GM19395 (cell line): Measurements from ENCODE around the gene BZW1.

ENCODE experiments used
- ATAC-seq: cut with Tn5 transposase; IDR thresholded peaks from one replicate; pipeline ENCODE4 v1.9.1; 2021; ENCODE audit warnings: mild to moderate bottlenecking, moderate library complexity; ENCODE audit not compliant: unreplicated experiment

BZW1 gene

DNA sequence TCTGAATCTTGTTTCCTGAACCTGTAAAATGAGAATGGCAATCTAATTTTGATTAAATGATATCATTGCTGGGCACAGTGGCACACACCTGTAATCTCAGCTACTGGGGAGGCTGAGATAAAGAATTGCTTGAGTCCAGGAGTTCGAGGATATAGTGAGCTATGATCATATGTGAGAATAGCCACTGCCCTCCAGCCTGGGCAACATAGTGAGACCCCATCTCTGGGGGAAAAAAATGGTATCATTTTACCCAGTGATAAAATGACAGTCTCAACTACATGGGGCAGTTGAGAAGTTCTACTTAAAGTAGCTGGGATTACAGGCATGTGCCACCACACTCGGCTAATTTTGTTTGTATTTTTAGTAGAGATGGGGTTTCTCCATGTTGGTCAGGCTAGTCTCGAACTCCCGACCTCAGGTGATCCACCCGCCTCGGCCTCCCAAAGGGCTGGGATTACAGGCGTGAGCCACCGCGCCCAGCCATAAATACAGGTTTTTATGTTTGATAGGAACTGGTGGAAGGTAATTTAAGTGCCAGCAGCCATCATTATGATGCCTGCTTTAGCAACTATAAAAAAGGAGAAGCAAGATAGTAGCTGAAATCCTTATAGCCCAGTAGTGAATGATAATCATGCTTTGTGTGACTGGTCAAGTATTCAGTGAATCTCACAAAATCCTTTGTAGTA lies 17.0 kb downstream of the BZW1 start:
- ATAC-seq = no peak

DNA sequence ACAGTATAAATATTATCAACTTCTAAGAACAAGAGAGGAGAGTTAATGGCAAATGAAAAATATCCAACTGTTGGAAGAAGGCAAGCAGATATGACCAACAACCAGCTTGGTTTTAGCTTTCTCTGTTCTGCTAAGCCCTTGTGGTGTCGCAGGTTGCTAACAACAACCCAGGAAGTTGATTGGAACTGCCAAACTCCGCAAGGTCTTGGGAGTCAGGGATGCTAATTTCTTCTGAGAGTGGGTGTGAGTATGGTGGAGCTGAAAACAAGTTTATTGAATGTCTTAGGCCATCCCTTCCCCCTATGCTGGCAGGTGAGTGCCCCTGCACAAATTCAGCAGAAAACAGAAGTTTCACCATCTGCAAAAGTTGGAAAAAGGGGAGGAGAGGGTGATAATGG lies 17.5 kb downstream of the BZW1 start:
- ATAC-seq = no peak

GRCh38 chr2:200834701-200835100 lies 23.0 kb downstream of the BZW1 start:
- no peak for ATAC-seq

- no peak for ATAC-seq
These were observed 27.8 kb downstream of the BZW1 start for GRCh38 chr2:200839513-200839912.

- no peak for ATAC-seq
These were observed 32.6 kb downstream of the BZW1 start for GRCh38 chr2:200843993-200844948.

GRCh38 chr2:200845194-200845593 lies 33.5 kb downstream of the BZW1 start:
- no peak for ATAC-seq

- no peak for ATAC-seq
These were observed 34.1 kb downstream of the BZW1 start for GRCh38 chr2:200845669-200846325.

DNA sequence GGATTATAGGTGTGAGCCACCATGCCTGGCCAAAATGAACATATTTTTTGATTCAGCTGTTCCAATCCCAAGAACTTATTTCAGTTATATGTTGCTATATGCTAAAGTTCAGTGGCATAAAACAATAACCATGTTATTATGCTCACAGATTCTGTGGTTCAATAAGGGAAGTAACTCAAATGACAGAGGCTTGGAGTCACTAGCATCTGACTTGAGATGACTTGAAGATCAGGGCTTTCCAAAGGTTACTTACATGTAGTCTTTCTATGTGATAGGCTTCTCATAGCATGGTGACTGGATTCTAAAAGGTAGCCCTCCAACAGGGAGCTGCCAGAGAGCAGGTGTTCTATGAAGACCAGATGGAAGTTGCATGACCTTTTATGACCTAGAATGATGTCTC lies 35.6 kb downstream of the BZW1 start:
- no peak for ATAC-seq

DNA sequence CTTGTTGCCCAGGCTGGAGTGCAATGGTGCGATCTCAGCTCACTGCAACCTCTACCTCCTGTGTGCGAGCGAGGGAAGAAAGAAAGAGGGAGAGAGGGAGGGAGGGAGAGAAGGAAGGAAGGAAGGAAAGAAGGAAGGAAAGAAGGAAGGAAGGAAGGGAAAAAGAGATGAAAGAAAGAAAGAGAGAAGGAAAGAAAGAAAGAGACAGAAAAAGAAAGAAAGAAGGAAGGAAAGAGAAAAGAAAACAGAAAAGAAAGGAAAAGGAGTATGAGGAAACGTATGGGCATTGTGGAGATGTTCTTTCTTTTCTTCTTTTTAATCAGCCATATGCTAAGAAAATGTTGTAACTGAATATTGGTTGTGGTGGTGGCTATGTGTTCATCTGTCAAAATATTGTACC lies 36.2 kb downstream of the BZW1 start:
- no peak for ATAC-seq

- ATAC-seq = no peak
These were observed 39.0 kb downstream of the BZW1 start for GRCh38 chr2:200850512-200851256.

DNA sequence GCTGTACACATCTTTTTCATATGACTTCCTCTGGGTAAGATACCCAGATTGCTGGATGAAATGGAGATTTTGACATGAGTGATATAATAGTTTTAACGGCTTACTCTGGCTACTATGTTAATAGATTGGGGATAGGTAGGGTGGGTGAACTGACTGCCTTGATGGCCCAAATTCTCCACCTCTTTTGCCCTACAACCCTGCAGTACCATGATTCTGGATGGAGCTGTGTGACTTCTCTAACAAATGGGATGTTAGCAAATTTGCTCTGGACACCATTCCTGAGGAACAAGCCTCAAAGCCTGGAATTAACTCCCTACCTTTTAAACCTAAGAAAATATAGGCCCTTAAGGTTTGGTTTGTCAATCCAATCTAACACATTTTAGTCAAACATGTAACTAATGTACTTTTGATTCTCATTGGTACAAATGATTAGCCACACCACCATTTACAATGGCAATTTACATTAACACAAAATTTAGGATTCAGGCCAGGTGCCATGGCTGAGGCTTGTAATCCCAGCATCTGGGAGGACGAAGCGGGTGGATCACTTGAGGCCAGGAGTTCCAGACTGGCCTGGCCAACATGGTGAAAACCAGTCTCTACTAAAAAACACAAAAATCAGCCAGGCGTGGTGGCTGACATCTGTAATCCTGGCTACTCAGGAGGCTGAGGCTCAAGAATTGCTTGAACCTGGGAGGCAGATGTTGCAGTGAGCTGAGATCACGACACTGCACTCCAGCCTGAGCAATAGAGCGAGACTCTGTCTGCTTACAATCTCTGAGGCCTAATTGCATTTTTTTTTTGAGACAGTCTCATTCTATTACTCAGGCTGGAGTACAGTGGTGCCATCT lies 39.9 kb downstream of the BZW1 start:
- no peak for ATAC-seq

- ATAC-seq = no peak
These were observed 40.9 kb downstream of the BZW1 start for GRCh38 chr2:200852605-200853004.

- no peak for ATAC-seq
These were observed 45.1 kb downstream of the BZW1 start for GRCh38 chr2:200856806-200857205.

DNA sequence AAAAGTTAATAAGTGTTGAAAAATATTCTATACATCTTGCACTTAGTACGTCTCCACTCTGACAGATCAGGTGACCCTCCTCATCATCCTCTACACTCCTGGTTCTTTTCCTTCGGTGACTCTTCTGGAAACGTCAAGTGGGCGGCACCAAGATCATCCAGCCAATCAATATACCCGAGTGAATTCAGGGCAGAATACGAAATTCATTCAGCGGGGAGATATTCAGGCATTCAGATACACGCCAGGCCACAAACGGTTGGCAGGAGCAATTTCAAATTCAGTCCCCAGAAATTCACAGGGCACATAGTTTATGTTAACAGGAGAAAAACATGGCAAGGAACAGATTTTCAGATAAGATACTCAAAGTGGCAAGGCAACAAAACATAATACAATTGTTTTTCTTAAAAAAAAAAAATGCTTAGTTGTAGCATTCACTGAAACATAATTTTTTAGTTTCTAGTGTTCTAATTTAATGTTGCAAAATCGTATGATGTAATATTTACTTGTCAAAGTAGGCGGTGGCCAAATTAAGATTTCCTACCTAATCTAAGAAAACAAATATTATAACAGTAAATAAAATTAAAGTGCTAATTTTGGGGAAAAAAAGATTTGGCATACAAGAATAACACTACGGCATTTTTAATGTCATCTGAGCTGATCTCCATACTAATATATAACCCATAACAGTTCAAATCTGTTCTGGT lies 48.5 kb downstream of the BZW1 start:
- no peak for ATAC-seq

DNA sequence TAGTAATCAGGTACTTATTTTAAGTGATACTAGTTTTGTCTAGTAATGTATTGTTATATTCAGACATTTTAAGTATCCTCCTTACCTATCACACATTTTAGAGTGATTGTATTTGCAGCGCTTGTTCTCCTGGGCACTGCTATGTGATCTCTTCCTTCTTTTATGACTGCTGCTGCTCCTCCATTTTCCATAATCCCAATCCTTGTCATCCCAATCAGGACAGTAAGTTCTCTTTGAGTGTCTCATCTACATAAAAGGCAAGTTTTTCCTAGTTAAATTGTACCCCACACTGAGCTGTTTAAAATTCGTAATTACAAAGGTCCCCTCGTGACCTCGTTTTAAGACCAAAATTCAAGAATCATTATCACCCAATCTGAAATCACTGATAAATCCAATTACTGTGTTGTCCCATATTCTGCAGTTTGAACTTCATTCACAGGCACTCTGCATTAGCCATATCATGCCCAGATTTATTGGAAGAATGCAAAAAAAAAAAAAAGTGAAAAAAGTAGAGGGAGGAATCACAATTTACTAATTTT lies 50.0 kb downstream of the BZW1 start:
- ATAC-seq = no peak

GRCh38 chr2:200862532-200863000 lies 50.9 kb downstream of the BZW1 start:
- no peak for ATAC-seq

GRCh38 chr2:200863782-200864175 lies 52.1 kb downstream of the BZW1 start:
- peak; percentile 15 for ATAC-seq

GRCh38 chr2:200864176-200865034 lies 52.7 kb downstream of the BZW1 start, which contains the start of gene CLK1:
CLK1 (minus strand) TSS chr2:200864658; CDS start chr2:200861862, 2,796 bp downstream.
- ATAC-seq = peak; percentile 79
